Smooth muscle cell (in vitro differentiated cells): Measurements from ENCODE around the gene F2R. TPM values are rescaled to one million over a fixed set of nuclear protein-coding genes. Genes with fewer than 3 reads are reported as not detected.

Experiments
- DNase-seq: peaks from one replicate; lab custom pipeline; 2025; ENCODE audit not compliant: unreplicated experiment; lab: John Stamatoyannopoulos, UW
- H2AFZ ChIP-seq: fragments of 200-600 bp; sonication (generic); 2 replicates; pipeline ENCODE4 v1.6.0; 2016; ENCODE audit warnings: antibody characterized with exemption, low read depth, mild to moderate bottlenecking
- H3F3A ChIP-seq: fragments of 200-600 bp; sonication (generic); 2 replicates; pipeline ENCODE4 v1.6.0; 2017; ENCODE audit warnings: antibody characterized with exemption, low read depth
- H3K27ac ChIP-seq: fragments of 200-600 bp; sonication (generic); 2 replicates; pipeline ENCODE4 v1.5.1; 2016; ENCODE audit warnings: low read depth, mild to moderate bottlenecking
- H3K27me3 ChIP-seq: fragments of 200-600 bp; sonication (generic); 2 replicates; pipeline ENCODE4 v1.6.1; 2016; ENCODE audit warnings: low read depth, mild to moderate bottlenecking
- H3K36me3 ChIP-seq: fragments of 200-600 bp; sonication (generic); 2 replicates; pipeline ENCODE4 v1.5.1; 2016; ENCODE audit warnings: low read depth
- H3K4me1 ChIP-seq: fragments of 200-600 bp; sonication (generic); 2 replicates; pipeline ENCODE4 v1.5.1; 2016; ENCODE audit warnings: low read depth
- H3K4me2 ChIP-seq: fragments of 200-600 bp; sonication (generic); 2 replicates; pipeline ENCODE4 v1.6.0; 2016; ENCODE audit warnings: mild to moderate bottlenecking
- H3K4me3 ChIP-seq: fragments of 200-600 bp; sonication (generic); 2 replicates; pipeline ENCODE4 v1.5.1; 2016; ENCODE audit warnings: mild to moderate bottlenecking
- H3K79me2 ChIP-seq: fragments of 200-600 bp; sonication (generic); 2 replicates; pipeline ENCODE4 v1.6.0; 2016; ENCODE audit warnings: low read depth, mild to moderate bottlenecking
- H3K9ac ChIP-seq: fragments of 200-600 bp; sonication (generic); 2 replicates; pipeline ENCODE4 v1.6.0; 2016; ENCODE audit warnings: low read depth
- H3K9me3 ChIP-seq: fragments of 200-600 bp; sonication (generic); replicated peaks from 2 replicates; pipeline ENCODE4 v1.5.1; 2016; ENCODE audit warnings: low read depth
- H4K20me1 ChIP-seq: fragments of 200-600 bp; sonication (generic); 2 replicates; pipeline ENCODE4 v1.6.0; 2016; ENCODE audit warnings: low read depth
- WGBS: methylation state at CpG from one replicate; pipeline ENCODE4 v1.1.7; 2016; ENCODE audit warnings: low lambda C conversion rate; 5-methylcytosine and 5-hydroxymethylcytosine counted together
- polyA plus RNA-seq: library from polyadenylated mRNA; unstranded; fragments of >200 nt; fragmentation: Nextera tagmentation; extraction: Ambion mirVana; gene quantifications from 2 replicates; pipeline ENCODE4 v1.2.1, GENCODE V29; 2016
- total RNA-seq: library from RNA; depleted of rRNA; stranded (reverse); fragments of >200 nt; gene quantifications from 2 replicates; pipeline ENCODE4 v1.2.3, GENCODE V29; 2014
- TF ChIP-seq, protein P1 (sequence below): fragments of 200-600 bp; sonication (generic); IDR thresholded peaks from 2 replicates; pipeline ENCODE4 v1.5.1; 2017; ENCODE audit warnings: borderline replicate concordance, mild to moderate bottlenecking, antibody characterized with exemption; ENCODE audit not compliant: insufficient read depth, poor library complexity, severe bottlenecking

The F2R gene
- total and polyA plus RNA-seq, 2 experiments from 2014 or later = 103 to 135 TPM

DNA sequence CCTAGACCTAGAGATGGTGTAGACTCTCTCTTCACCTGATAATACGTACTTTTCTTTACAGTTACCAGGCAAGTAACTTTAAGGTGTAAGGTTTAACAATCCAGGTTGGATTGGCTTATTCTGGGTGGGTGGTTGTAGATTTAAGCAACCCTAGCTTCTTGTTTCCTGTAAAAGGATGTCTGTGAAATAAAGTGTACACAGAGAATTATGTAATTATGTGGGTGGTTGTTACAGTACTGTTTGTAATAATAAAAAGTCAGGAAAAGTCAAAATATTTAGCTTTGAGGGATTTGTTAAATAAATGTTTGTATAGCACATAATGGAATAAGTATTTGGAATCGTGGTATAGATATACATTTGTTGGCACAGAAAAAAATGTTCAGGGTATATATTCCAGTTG, 43.7 kb upstream of the F2R start:
- Histone ChIP-seq H3K4me2 (no peak overlapping the region), H3K9ac (no peak overlapping the region), H3K4me3 (no peak overlapping the region), H2AFZ (no peak overlapping the region), H3K4me1 (no peaks in the 10 kb centered on the region), H3F3A (no peaks in the 10 kb centered on the region), H3K9me3 (no peaks in the 10 kb centered on the region), H3K36me3 (no peaks in the 10 kb centered on the region), H3K27ac (no peak overlapping the region), H3K27me3 (no peaks in the 10 kb centered on the region), H4K20me1 (no peaks in the 10 kb centered on the region), H3K79me2 (no peaks in the 10 kb centered on the region)
- TF ChIP-seq, protein P1, sequence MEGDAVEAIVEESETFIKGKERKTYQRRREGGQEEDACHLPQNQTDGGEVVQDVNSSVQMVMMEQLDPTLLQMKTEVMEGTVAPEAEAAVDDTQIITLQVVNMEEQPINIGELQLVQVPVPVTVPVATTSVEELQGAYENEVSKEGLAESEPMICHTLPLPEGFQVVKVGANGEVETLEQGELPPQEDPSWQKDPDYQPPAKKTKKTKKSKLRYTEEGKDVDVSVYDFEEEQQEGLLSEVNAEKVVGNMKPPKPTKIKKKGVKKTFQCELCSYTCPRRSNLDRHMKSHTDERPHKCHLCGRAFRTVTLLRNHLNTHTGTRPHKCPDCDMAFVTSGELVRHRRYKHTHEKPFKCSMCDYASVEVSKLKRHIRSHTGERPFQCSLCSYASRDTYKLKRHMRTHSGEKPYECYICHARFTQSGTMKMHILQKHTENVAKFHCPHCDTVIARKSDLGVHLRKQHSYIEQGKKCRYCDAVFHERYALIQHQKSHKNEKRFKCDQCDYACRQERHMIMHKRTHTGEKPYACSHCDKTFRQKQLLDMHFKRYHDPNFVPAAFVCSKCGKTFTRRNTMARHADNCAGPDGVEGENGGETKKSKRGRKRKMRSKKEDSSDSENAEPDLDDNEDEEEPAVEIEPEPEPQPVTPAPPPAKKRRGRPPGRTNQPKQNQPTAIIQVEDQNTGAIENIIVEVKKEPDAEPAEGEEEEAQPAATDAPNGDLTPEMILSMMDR = no peak
- 78% methylated on average over 2 of the region's 2 CpGs for WGBS
- no peak for DNase-seq

DNA sequence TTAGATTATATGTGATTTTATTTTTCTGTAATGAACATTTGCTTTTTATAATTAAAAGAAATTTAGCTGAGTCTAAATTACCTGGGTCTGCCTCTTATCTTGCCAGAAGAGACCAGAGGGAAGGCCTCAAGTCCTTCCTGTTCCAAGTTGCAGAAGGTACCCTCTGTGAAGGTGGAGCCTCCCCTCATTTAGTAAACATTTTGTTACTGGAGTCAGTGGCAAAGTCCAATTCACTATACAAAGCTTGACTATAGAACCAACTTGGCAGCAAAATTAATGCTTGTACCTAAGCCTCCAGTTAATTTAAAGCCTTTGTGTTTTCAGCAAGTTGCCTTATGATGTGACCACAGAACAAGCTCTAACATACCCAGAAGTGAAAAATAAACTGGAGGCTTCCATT, 42.8 kb upstream of the F2R start:
- Histone ChIP-seq H4K20me1 (no peaks in the 10 kb centered on the region), H3K9ac (no peak overlapping the region), H3K4me1 (no peaks in the 10 kb centered on the region), H2AFZ (no peak overlapping the region), H3F3A (no peaks in the 10 kb centered on the region), H3K27ac (no peak overlapping the region), H3K4me3 (no peak overlapping the region), H3K9me3 (no peaks in the 10 kb centered on the region), H3K27me3 (no peaks in the 10 kb centered on the region), H3K79me2 (no peaks in the 10 kb centered on the region), H3K36me3 (no peaks in the 10 kb centered on the region), H3K4me2 (no peak overlapping the region)
- TF ChIP-seq, protein P1 = no peak
- DNase-seq = no peak

DNA sequence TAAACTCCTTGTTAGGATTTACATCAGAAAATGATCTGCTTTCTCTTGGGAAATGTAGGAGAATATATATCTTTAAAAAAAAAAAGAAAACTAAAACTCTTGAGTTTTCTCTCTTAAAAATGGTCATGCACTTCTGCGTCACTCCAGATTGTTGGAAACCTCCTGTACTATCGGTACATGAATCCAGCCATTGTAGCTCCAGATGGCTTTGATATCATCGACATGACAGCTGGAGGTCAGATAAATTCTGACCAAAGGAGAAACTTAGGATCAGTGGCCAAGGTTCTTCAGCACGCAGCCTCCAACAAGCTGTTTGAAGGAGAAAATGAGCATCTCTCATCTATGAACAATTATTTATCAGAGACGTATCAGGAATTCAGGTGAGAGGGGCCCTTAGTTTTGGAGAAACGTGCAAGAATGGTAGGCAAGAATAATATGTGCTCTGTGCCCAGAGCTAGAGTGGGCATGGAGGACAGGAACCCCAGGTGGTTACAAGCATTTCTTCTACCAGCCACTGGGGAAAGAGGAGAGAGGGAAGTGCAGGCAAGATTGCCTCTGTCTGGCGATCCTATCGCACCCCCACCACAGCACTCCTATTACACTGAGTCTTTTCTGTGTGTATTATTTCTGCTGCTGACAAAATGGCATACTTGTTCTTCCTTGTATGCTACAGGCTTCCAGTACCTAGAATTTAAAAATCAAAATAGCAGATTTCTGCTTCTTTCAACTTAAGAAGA, 41.4 kb upstream of the F2R start:
- Histone ChIP-seq H3K4me3 (no peak overlapping the region), H3F3A (peaks cover 13% of the 10 kb centered on the region), H3K27me3 (no peaks in the 10 kb centered on the region), H4K20me1 (no peaks in the 10 kb centered on the region), H2AFZ (no peak overlapping the region), H3K9ac (no peak overlapping the region), H3K36me3 (no peaks in the 10 kb centered on the region), H3K9me3 (no peaks in the 10 kb centered on the region), H3K79me2 (no peaks in the 10 kb centered on the region), H3K4me1 (peaks cover 7% of the 10 kb centered on the region), H3K27ac (no peak overlapping the region), H3K4me2 (no peak overlapping the region)
- 95% methylated on average over 8 of the region's 8 CpGs for WGBS
- TF ChIP-seq, protein P1 = no peak
- DNase-seq = no peak

DNA sequence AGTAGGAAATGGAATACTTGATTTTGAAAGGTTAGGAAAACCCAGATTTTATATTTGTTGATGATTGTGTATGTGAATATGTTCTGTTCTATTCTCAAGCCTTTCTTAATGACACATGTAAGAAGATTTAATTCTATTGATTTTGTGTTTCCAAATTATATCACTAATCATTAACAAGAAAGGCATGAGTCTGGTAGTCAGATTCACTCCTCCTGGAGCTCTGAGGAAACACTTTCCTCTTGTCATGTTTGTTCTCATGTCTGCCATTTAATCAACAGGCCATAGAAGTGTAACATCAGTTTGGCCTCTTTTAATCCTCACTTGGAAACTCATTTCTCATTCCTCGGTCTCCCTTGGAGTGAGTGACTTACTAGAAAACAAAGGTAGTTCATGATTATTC, 40.6 kb upstream of the F2R start:
- no peak overlapping the region for H3K9ac ChIP-seq
- no peak for DNase-seq
- no peaks in the 10 kb centered on the region for H3K9me3 ChIP-seq
- no peak overlapping the region for H2AFZ ChIP-seq
- H3K4me1 ChIP-seq = peaks cover 8% of the 10 kb centered on the region
- no peak overlapping the region for H3K27ac ChIP-seq
- H3K79me2 ChIP-seq = no peaks in the 10 kb centered on the region
- H3F3A ChIP-seq = peaks cover 15% of the 10 kb centered on the region
- H3K4me3 ChIP-seq = no peak overlapping the region
- 97% methylated on average over 1 of the region's 1 CpG for WGBS
- TF ChIP-seq, protein P1 = no peak
- H3K36me3 ChIP-seq = no peaks in the 10 kb centered on the region
- H3K27me3 ChIP-seq = no peaks in the 10 kb centered on the region
- no peak overlapping the region for H3K4me2 ChIP-seq
- no peaks in the 10 kb centered on the region for H4K20me1 ChIP-seq
